Body of pancreas (tissue), 4 donors: ENCODE measurements around the gene TET2. TPM values are rescaled to one million over a fixed set of nuclear protein-coding genes. Genes with fewer than 3 reads are reported as not detected.

Experiments used
- ATAC-seq: fragments of 150-250 bp; one replicate; pipeline ENCODE4 v1.9.1; 2016
- DNase-seq, 4 donors: peaks; one replicate each; pipeline ENCODE4 v3.0.0-alpha.2; 2019
- H3K27ac ChIP-seq, 4 donors: fragments of 200-600 bp; sonication (generic); 1 replicate in 3 of 4; 2 replicates in 1 of 4; pipeline versions ENCODE4 v1.5.1 to v1.6.1; 2016 to 2019; ENCODE audit warnings: mild to moderate bottlenecking in 1 of 4, mixed read lengths in 1 of 4, moderate library complexity in 1 of 4
- H3K27me3 ChIP-seq, 2 donors: fragments of 200-600 bp; sonication (generic); one replicate each; pipeline ENCODE4 v1.6.0; 2016; ENCODE audit warnings: mild to moderate bottlenecking in 1 of 2
- H3K36me3 ChIP-seq, 2 donors: fragments of 200-600 bp; sonication (generic); replicated peaks in 1 of 2; 2 replicates each; pipeline ENCODE4 v1.5.1; 2016; ENCODE audit warnings: low read depth in 2 of 2; ENCODE audit not compliant: insufficient read depth in 1 of 2
- H3K4me1 ChIP-seq: fragments of 200-600 bp; sonication (generic); one replicate; pipeline ENCODE4 v1.6.0; 2016
- H3K4me3 ChIP-seq, 2 donors: fragments of 200-600 bp; sonication (generic); 1 replicate in 1 of 2; 2 replicates in 1 of 2; pipeline ENCODE4 v1.5.1; 2016 to 2019
- H3K9me3 ChIP-seq, 3 donors: fragments of 200-600 bp; sonication (generic); 1 replicate in 2 of 3; 2 replicates in 1 of 3; pipeline ENCODE4 v1.5.1; 2016
- CTCF ChIP-seq, 7 experiments: fragments of 450-650 bp in 4 of 7; fragments of 200-600 bp in 3 of 7; sonication (generic) in 3 of 7; IDR thresholded peaks; one replicate each; pipeline ENCODE4 v1.5.1; 2016 to 2019; ENCODE audit warnings: antibody characterized with exemption in 7 of 7
- POLR2A ChIP-seq, 3 donors: fragments of 450-650 bp; IDR thresholded peaks; one replicate each; pipeline ENCODE4 v1.6.1; 2016; ENCODE audit warnings: antibody characterized with exemption in 3 of 3, mild to moderate bottlenecking in 2 of 3
- WGBS, 2 donors: methylation state at CpG; one replicate each; pipeline ENCODE4 v1.1.5; 2017; 5-methylcytosine and 5-hydroxymethylcytosine counted together
- intact Hi-C: fragments of 100-400 bp; cut with DNase I; formaldehyde crosslinking; loops from one replicate; pipeline ENCODE4 v1.15.1; 2023
- total RNA-seq, 2 donors: library from RNA; depleted of rRNA; stranded (reverse); fragments of >200 nt; gene quantifications; one replicate each; pipeline ENCODE4 v1.1.0, GENCODE V29; 2016

TET2 gene
- total RNA-seq, 2 donors from 2014 or later: 11.2 to 17.5 TPM

DNA sequence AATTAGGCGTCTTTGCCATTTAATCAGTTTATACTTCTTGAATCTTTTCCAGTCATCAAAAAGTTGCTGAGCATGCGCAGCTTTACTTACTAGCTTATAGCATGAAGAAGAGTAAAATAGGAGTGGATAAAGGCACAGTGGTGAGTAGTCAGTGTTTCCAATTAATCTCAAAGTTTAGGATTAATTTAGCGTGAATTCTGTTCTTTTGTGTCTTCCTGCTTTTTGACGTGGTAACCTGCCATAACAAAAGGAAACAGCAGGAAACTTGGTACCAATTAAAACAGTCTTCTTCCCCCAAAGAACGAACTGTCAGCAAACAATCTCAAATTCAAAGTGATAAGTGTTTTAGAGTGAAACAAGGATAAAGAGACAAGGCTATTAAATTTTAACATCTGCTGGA lies 61.9 kb downstream of the TET2 start:
- no peak overlapping the region for H3K27ac ChIP-seq
- intact Hi-C loops: no loop called here
- TF ChIP-seq CTCF (IDR thresholded peaks at IDR 0.05) (no peak), POLR2A (IDR thresholded peaks at IDR 0.05) (no peak)
- H3K4me3 ChIP-seq: no peak overlapping the region
- H3K9me3 ChIP-seq: no peaks in the 10 kb centered on the region
- no peaks in the 10 kb centered on the region for H3K36me3 ChIP-seq
- 79 to 82% methylated on average over 5 of the region's 5 CpGs for WGBS, 2 donors
- no peaks in the 10 kb centered on the region for H3K27me3 ChIP-seq
- ATAC-seq: no peak
- no peak for DNase-seq
- peaks cover 6% of the 10 kb centered on the region for H3K4me1 ChIP-seq

- no peak for ATAC-seq
- intact Hi-C loops: no loop called here
- WGBS, 2 donors: 95 to 100% methylated on average over 1 of the region's 1 CpG
Observed at GRCh38 chr4:105210916-105211315, 64.2 kb downstream of the TET2 start.

GRCh38 chr4:105215609-105216313 lies 69.1 kb downstream of the TET2 start:
- no peak for TF ChIP-seq CTCF (IDR thresholded peaks at IDR 0.05)
- no peak for TF ChIP-seq POLR2A (IDR thresholded peaks at IDR 0.05)
- 38 to 39% methylated on average over 4 of the region's 4 CpGs for WGBS, 2 donors
- DNase-seq: no peak
- Histone ChIP-seq H3K27me3 (no peaks in the 10 kb centered on the region), H3K4me1 (no peaks in the 10 kb centered on the region), H3K36me3 (no peaks in the 10 kb centered on the region), H3K27ac (no peak overlapping the region), H3K9me3 (no peaks in the 10 kb centered on the region), H3K4me3 (no peak overlapping the region)
- intact Hi-C loops: no loop called here
- no peak for ATAC-seq

More at GRCh38 chr4:105210916-105211315, 64.2 kb downstream of the TET2 start:
- no peaks in the 10 kb centered on the region for H3K4me1 ChIP-seq
- no peaks in the 10 kb centered on the region for H3K27me3 ChIP-seq
- no peaks in the 10 kb centered on the region for H3K36me3 ChIP-seq
- no peak overlapping the region for H3K4me3 ChIP-seq
- DNase-seq: no peak
- TF ChIP-seq CTCF (IDR thresholded peaks at IDR 0.05) (no peak), POLR2A (IDR thresholded peaks at IDR 0.05) (no peak)
- no peak overlapping the region for H3K27ac ChIP-seq
- H3K9me3 ChIP-seq: no peaks in the 10 kb centered on the region

- Histone ChIP-seq H3K4me3 (no peak overlapping the region), H3K27me3 (no peaks in the 10 kb centered on the region), H3K9me3 (no peaks in the 10 kb centered on the region), H3K27ac (no peak overlapping the region), H3K4me1 (no peaks in the 10 kb centered on the region), H3K36me3 (no peaks in the 10 kb centered on the region)
- WGBS, 2 donors: 94% methylated on average over 1 of the region's 1 CpG
- TF ChIP-seq POLR2A (IDR thresholded peaks at IDR 0.05) (no peak), CTCF (IDR thresholded peaks at IDR 0.05) (no peak)
- intact Hi-C loops: no loop called here
- DNase-seq: no peak
- ATAC-seq: no peak
Observed at GRCh38 chr4:105225500-105225899, 78.8 kb downstream of the TET2 start.

GRCh38 chr4:105227054-105227453 lies 80.4 kb downstream of the TET2 start:
- Histone ChIP-seq H3K27me3 (no peaks in the 10 kb centered on the region), H3K4me3 (no peak overlapping the region), H3K4me1 (no peaks in the 10 kb centered on the region), H3K36me3 (no peaks in the 10 kb centered on the region), H3K9me3 (no peaks in the 10 kb centered on the region), H3K27ac (no peak overlapping the region)
- WGBS, 2 donors: 92 to 97% methylated on average over 1 of the region's 1 CpG
- TF ChIP-seq POLR2A (IDR thresholded peaks at IDR 0.05) (no peak), CTCF (IDR thresholded peaks at IDR 0.05) (no peak)
- DNase-seq (no peak), ATAC-seq (no peak)
- intact Hi-C loops: no loop called here
